Pancreas (tissue), 10 donors: ENCODE data around the gene PSD. TPM values are rescaled to one million over a fixed set of nuclear protein-coding genes. Genes with fewer than 3 reads are reported as not detected.
"Not testable (repeated sequence)": the region's sequence is repeated elsewhere in the genome, so short reads cannot be mapped to it uniquely, and the experiment has no call there.

Experiments
- ATAC-seq, 4 donors: fragments of 200-7000 bp; cut with Tn5 transposase; one replicate each; pipeline versions ENCODE4 v1.8.0 to v1.9.1; 2020; ENCODE audit warnings: mild to moderate bottlenecking in 4 of 4, moderate library complexity in 4 of 4
- DNase-seq, 6 donors: peaks; one replicate each; pipeline ENCODE4 v3.0.0-alpha.2; 2020
- FAIRE-seq: peaks from 2 replicates; lab custom pipeline; 2012; peaks lifted over from hg19 to GRCh38; lab: Jason Lieb, UNC
- H3K27ac ChIP-seq, 4 donors: fragments of 200-600 bp; sonication (generic); 1 replicate in 3 of 4; 2 replicates in 1 of 4; pipeline versions ENCODE4 v1.5.0 to v1.8.0; 2020
- H3K27me3 ChIP-seq, 4 donors: fragments of 200-600 bp; one replicate each; pipeline ENCODE4 v1.8.0; 2021
- H3K36me3 ChIP-seq, 3 donors: fragments of 200-600 bp; sonication (generic) in 1 of 3; one replicate each; pipeline versions ENCODE4 v1.5.0 to v1.8.0; 2020 to 2021
- H3K4me1 ChIP-seq, 3 donors: fragments of 200-600 bp; one replicate each; pipeline ENCODE4 v1.8.0; 2021
- H3K4me3 ChIP-seq, 4 donors: fragments of 200-600 bp; sonication (generic) in 2 of 4; one replicate each; pipeline versions ENCODE4 v1.5.0 to v1.8.0; 2020 to 2021
- H3K9me3 ChIP-seq, 4 donors: fragments of 200-600 bp; one replicate each; pipeline ENCODE4 v1.8.0; 2021
- CTCF ChIP-seq, 4 donors: fragments of 200-600 bp; sonication (generic) in 3 of 4; IDR thresholded peaks; one replicate each; pipeline versions ENCODE4 v1.5.0 to v1.8.0; 2021; ENCODE audit warnings: antibody characterized with exemption in 4 of 4
- WGBS, 2 donors: extraction: QIAGEN DNeasy Blood & Tissue Kit; methylation state at CpG; one replicate each; pipeline ENCODE4 v1.1.7; 2013; 5-methylcytosine and 5-hydroxymethylcytosine counted together
- intact Hi-C, 3 donors: fragments of 100-400 bp; cut with DNase I; formaldehyde crosslinking; loops; one replicate each; pipeline versions ENCODE4 v1.11.1 to v1.14.2; 2022
- polyA plus RNA-seq, 2 donors: library from polyadenylated mRNA; stranded (reverse); fragments of 200-250 nt; gene quantifications; one replicate each; pipeline ENCODE4 v1.2.3, GENCODE V29; 2013
- total RNA-seq, 6 donors: library from RNA; stranded (reverse); fragmentation: NEBNext Ultra II Directional in 4 of 6; extraction: Animal tissue kit (Norgen Biotek cat#: 25700) in 4 of 6; gene quantifications; one replicate each; pipeline versions ENCODE4 v1.2.1 to v1.2.4, GENCODE V29; 2021 to 2023
- donor health status: healthy with polysubstance abuse.
- donor health status: DM: no; HTN: no; CAD: no; lungs with moderate emphysema.
- donor health status: DM: no; HTN: no; CAD: no.
- donor health status: control.
- donor health status: control.
- donor health status: Bipolar disorder and iron deficiency.
- donor health status: DM: yes; HTN: yes; CAD: no.
- donor health status: DM: no; HTN: no; CAD: no.
- donor health status: DM: no; HTN: no; CAD: no.
- donor health status: DM: yes; HTN: yes; CAD: no.

PSD gene
- total and polyA plus RNA-seq, 8 donors, result 2.1 to 30.9 (median 5.2) TPM

GRCh38 chr10:102457591-102458150 lies 39.1 kb upstream of the PSD start:
- intact Hi-C loops, result no loop called here
- no peaks in the 10 kb centered on the region for H3K4me1 ChIP-seq
- no peaks in the 10 kb centered on the region for H3K27me3 ChIP-seq
- no peaks in the 10 kb centered on the region for H3K36me3 ChIP-seq
- no peak for TF ChIP-seq CTCF (IDR thresholded peaks at IDR 0.05)
- DNase-seq, result no peak
- no peak for ATAC-seq
- 74 to 85% methylated on average over 9 of the region's 9 CpGs for WGBS, 2 donors
- no peak for FAIRE-seq
- no peak overlapping the region for H3K4me3 ChIP-seq
- H3K9me3 ChIP-seq, result no peaks in the 10 kb centered on the region
- H3K27ac ChIP-seq, result no peak overlapping the region

GRCh38 chr10:102455893-102456471 lies 37.4 kb upstream of the PSD start:
- TF ChIP-seq CTCF (IDR thresholded peaks at IDR 0.05), result no peak
- Histone ChIP-seq H3K4me3 (no peak overlapping the region), H3K9me3 (no peaks in the 10 kb centered on the region), H3K36me3 (no peaks in the 10 kb centered on the region), H3K27me3 (no peaks in the 10 kb centered on the region), H3K4me1 (no peaks in the 10 kb centered on the region), H3K27ac (no peak overlapping the region)
- 83 to 84% methylated on average over 7 of the region's 7 CpGs for WGBS, 2 donors
- DNase-seq (no peak), ATAC-seq (no peak), FAIRE-seq (no peak)
- intact Hi-C loops, result no loop called here

- FAIRE-seq, H3K9me3 ChIP-seq, H3K4me1 ChIP-seq, H3K27ac ChIP-seq, H3K36me3 ChIP-seq, H3K4me3 ChIP-seq, ATAC-seq, intact Hi-C loops, DNase-seq, H3K27me3 ChIP-seq: not testable (repeated sequence)
- 82 to 86% methylated on average over 13 of the region's 13 CpGs for WGBS, 2 donors
These were observed 36.3 kb upstream of the PSD start for GRCh38 chr10:102454662-102455487.

- Histone ChIP-seq H3K9me3 (no peaks in the 10 kb centered on the region), H3K4me3 (no peak overlapping the region), H3K27ac (peak overlapping the region in 2 of 4 donors; percentile 6 to 28), H3K36me3 (no peaks in the 10 kb centered on the region), H3K27me3 (no peaks in the 10 kb centered on the region), H3K4me1 (peaks cover 0 to 5% (median 0%) of the 10 kb centered on the region in 3 donors)
- TF ChIP-seq CTCF (IDR thresholded peaks at IDR 0.05), result no peak
- peak in 1 of 6 donors; percentile 8 for DNase-seq
- no peak for FAIRE-seq
- no peak for ATAC-seq
- 73 to 82% methylated on average over 5 of the region's 5 CpGs for WGBS, 2 donors
- intact Hi-C loops, result no loop called here
These were observed 34.9 kb upstream of the PSD start for GRCh38 chr10:102453502-102453901.

GRCh38 chr10:102452672-102453340 lies 34.2 kb upstream of the PSD start:
- Histone ChIP-seq H3K4me1 (peaks cover 0 to 5% (median 0%) of the 10 kb centered on the region in 3 donors), H3K4me3 (no peak overlapping the region), H3K36me3 (no peaks in the 10 kb centered on the region), H3K27ac (peak overlapping the region in 1 of 4 donors; percentile 28), H3K27me3 (no peaks in the 10 kb centered on the region), H3K9me3 (no peaks in the 10 kb centered on the region)
- intact Hi-C loops, result no loop called here
- ATAC-seq (no peak), FAIRE-seq (no peak), DNase-seq (peak in 2 of 6 donors; percentile 37 to 40)
- 69 to 71% methylated on average over 3 of the region's 3 CpGs for WGBS, 2 donors
- no peak for TF ChIP-seq CTCF (IDR thresholded peaks at IDR 0.05)
